CD14-positive monocyte (primary cell): ENCODE results near the gene RHOBTB1. TPM values are rescaled to one million over a fixed set of nuclear protein-coding genes. Genes with fewer than 3 reads are reported as not detected.

Experiments used
- DNase-seq, 3 donors: peaks; one replicate each; pipeline ENCODE4 v3.0.0-alpha.2; 2011 to 2022
- H2AFZ ChIP-seq: 2 replicates; pipeline ENCODE4 v1.6.0; 2012; ENCODE audit warnings: mild to moderate bottlenecking, low read depth, low read length, inconsistent platforms; ENCODE audit not compliant: insufficient read depth, poor library complexity, severe bottlenecking
- H3K27ac ChIP-seq, 2 donors: 1 replicate in 1 of 2; 2 replicates in 1 of 2; pipeline ENCODE4 v1.5.1; 2012 to 2013; ENCODE audit warnings: low read length in 2 of 2, control low read depth in 1 of 2, inconsistent platforms in 1 of 2, low read depth in 1 of 2, mild to moderate bottlenecking in 1 of 2
- H3K27me3 ChIP-seq, 2 donors: one replicate each; pipeline versions ENCODE4 v1.6.0 to v1.6.1; 2011 to 2013; ENCODE audit warnings: low read length in 2 of 2; ENCODE audit not compliant: control insufficient read depth in 2 of 2, insufficient read depth in 2 of 2
- H3K36me3 ChIP-seq, 2 donors: replicated peaks in 1 of 2; 1 replicate in 1 of 2; 2 replicates in 1 of 2; pipeline versions ENCODE4 v1.5.1 to v1.6.1; 2012 to 2013; ENCODE audit warnings: low read length in 2 of 2, control low read depth in 1 of 2, inconsistent platforms in 1 of 2, mild to moderate bottlenecking in 1 of 2; ENCODE audit not compliant: insufficient read depth in 2 of 2, control insufficient read depth in 1 of 2
- H3K4me1 ChIP-seq, 2 donors: 1 replicate in 1 of 2; 2 replicates in 1 of 2; pipeline versions ENCODE4 v1.5.1 to v1.6.1; 2012 to 2013; ENCODE audit warnings: low read length in 2 of 2, control low read depth in 1 of 2, inconsistent platforms in 1 of 2, mild to moderate bottlenecking in 1 of 2, moderate library complexity in 1 of 2; ENCODE audit not compliant: insufficient read depth in 2 of 2, control insufficient read depth in 1 of 2
- H3K4me2 ChIP-seq: replicated peaks from 2 replicates; pipeline ENCODE3; 2012; ENCODE audit warnings: low read length, moderate library complexity, mild to moderate bottlenecking; ENCODE audit not compliant: poor library complexity, severe bottlenecking; ENCODE audit errors: extremely low read depth
- H3K4me3 ChIP-seq, 3 experiments: fragments of 200-600 bp in 1 of 3; sonication (generic) in 1 of 3; replicated peaks in 1 of 3; 1 replicate in 2 of 3; 2 replicates in 1 of 3; pipeline ENCODE4 v1.5.1; 2011 to 2013; ENCODE audit warnings: low read length in 3 of 3, mild to moderate bottlenecking in 3 of 3, control low read depth in 2 of 3, low read depth in 2 of 3, inconsistent platforms in 1 of 3, moderate library complexity in 1 of 3
- H3K79me2 ChIP-seq: 2 replicates; pipeline ENCODE4 v1.6.0; 2012; ENCODE audit warnings: mild to moderate bottlenecking, control low read depth, inconsistent platforms, low read length, moderate library complexity; ENCODE audit not compliant: insufficient read depth
- H3K9ac ChIP-seq: 2 replicates; pipeline ENCODE4 v1.6.0; 2017; ENCODE audit warnings: low read length, mild to moderate bottlenecking; ENCODE audit not compliant: insufficient read depth, poor library complexity, severe bottlenecking
- H3K9me3 ChIP-seq, 2 donors: replicated peaks in 1 of 2; 1 replicate in 1 of 2; 2 replicates in 1 of 2; pipeline versions ENCODE4 v1.5.1 to v1.6.1; 2012 to 2013; ENCODE audit warnings: low read length in 2 of 2, control low read depth in 1 of 2; ENCODE audit not compliant: control insufficient read depth in 1 of 2, insufficient read depth in 1 of 2
- H4K20me1 ChIP-seq: 2 replicates; pipeline ENCODE4 v1.6.0; 2012; ENCODE audit warnings: mild to moderate bottlenecking, low read length, control low read depth, moderate library complexity; ENCODE audit not compliant: insufficient read depth
- H3K27ac Mint-ChIP-seq, 7 donors: one replicate each; pipeline ENCODE4 v1.8.0; 2020; ENCODE audit warnings: mild to moderate bottlenecking in 7 of 7, mixed read lengths in 7 of 7, moderate library complexity in 6 of 7, inconsistent platforms in 2 of 7
- H3K27me3 Mint-ChIP-seq, 3 donors: one replicate each; pipeline ENCODE4 v1.8.0; 2021 to 2022; ENCODE audit warnings: low read depth in 3 of 3, mild to moderate bottlenecking in 3 of 3, mixed read lengths in 3 of 3, moderate library complexity in 3 of 3, inconsistent platforms in 1 of 3
- H3K36me3 Mint-ChIP-seq, 2 donors: one replicate each; pipeline ENCODE4 v1.8.0; 2020; ENCODE audit warnings: mixed read lengths in 2 of 2, inconsistent platforms in 1 of 2, mild to moderate bottlenecking in 1 of 2
- H3K4me1 Mint-ChIP-seq: one replicate; pipeline ENCODE4 v1.8.0; 2020; ENCODE audit warnings: mild to moderate bottlenecking, mixed read lengths
- H3K4me3 Mint-ChIP-seq, 2 donors: one replicate each; pipeline ENCODE4 v1.8.0; 2020; ENCODE audit warnings: mild to moderate bottlenecking in 2 of 2, mixed read lengths in 2 of 2, moderate library complexity in 1 of 2
- H3K9me3 Mint-ChIP-seq, 7 donors: one replicate each; pipeline ENCODE4 v1.8.0; 2020 to 2022; ENCODE audit warnings: mixed read lengths in 7 of 7, mild to moderate bottlenecking in 6 of 7, moderate library complexity in 6 of 7, inconsistent platforms in 2 of 7
- CTCF ChIP-seq: fragments of 200-600 bp; IDR thresholded peaks from one replicate; pipeline ENCODE4 v1.8.0; 2022; ENCODE audit warnings: antibody characterized with exemption, mild to moderate bottlenecking
- WGBS: methylation state at CpG from one replicate; pipeline ENCODE4 v1.1.5; 2013; ENCODE audit warnings: missing lambda C conversion rate; ENCODE audit not compliant: insufficient coverage; 5-methylcytosine and 5-hydroxymethylcytosine counted together
- intact Hi-C, 2 donors: fragments of 100-400 bp; cut with micrococcal nuclease; formaldehyde crosslinking; loops; one replicate each; pipeline versions ENCODE4 v1.15.0 to v1.15.1; 2023
- polyA plus RNA-seq, 3 donors: library from polyadenylated mRNA; depleted of rRNA in 1 of 3; unstranded in 2 of 3; stranded (reverse) in 1 of 3; fragments of 300-500 nt in 2 of 3; fragments of >200 nt in 1 of 3; fragmentation: Illumina TruSeq in 2 of 3; gene quantifications; 1 replicate in 2 of 3; 2 replicates in 1 of 3; pipeline ENCODE4 v1.2.3, GENCODE V29; 2012 to 2021

The RHOBTB1 gene
- polyA plus RNA-seq, 3 donors = 0.41 to 0.96 (median 0.62) TPM

GRCh38 chr10:60899266-60899665, 44.7 kb downstream of the RHOBTB1 start:
- Histone ChIP-seq H3K27ac (no peak overlapping the region), H3K9me3 (no peaks in the 10 kb centered on the region), H3K4me2 (no peak overlapping the region), H3K4me1 (no peaks in the 10 kb centered on the region), H3K9ac (no peak overlapping the region), H3K27me3 (no peaks in the 10 kb centered on the region), H3K36me3 (no peaks in the 10 kb centered on the region), H3K79me2 (no peaks in the 10 kb centered on the region), H2AFZ (no peak overlapping the region), H4K20me1 (no peaks in the 10 kb centered on the region), H3K4me3 (no peak overlapping the region)
- intact Hi-C loops = no loop called here
- Mint-ChIP-seq H3K9me3 (peaks cover 0 to 3% (median 0%) of the 10 kb centered on the region in 7 donors), H3K27me3 (no peaks in the 10 kb centered on the region), H3K4me1 (no peaks in the 10 kb centered on the region), H3K27ac (no peak overlapping the region), H3K36me3 (no peaks in the 10 kb centered on the region), H3K4me3 (no peak overlapping the region)
- 100% methylated on average over 4 of the region's 7 CpGs for WGBS
- TF ChIP-seq CTCF = no peak
- no peak for DNase-seq

GRCh38 chr10:60898321-60898720, 45.7 kb downstream of the RHOBTB1 start:
- H3K9ac ChIP-seq = no peak overlapping the region
- intact Hi-C loops = no loop called here
- WGBS = 72% methylated on average over 3 of the region's 5 CpGs
- no peak overlapping the region for H3K27ac ChIP-seq
- H3K36me3 ChIP-seq = no peaks in the 10 kb centered on the region
- no peaks in the 10 kb centered on the region for H3K27me3 Mint-ChIP-seq
- no peak for DNase-seq
- H3K27ac Mint-ChIP-seq = no peak overlapping the region
- H4K20me1 ChIP-seq = no peaks in the 10 kb centered on the region
- no peaks in the 10 kb centered on the region for H3K79me2 ChIP-seq
- peaks cover 0 to 3% (median 0%) of the 10 kb centered on the region in 7 donors for H3K9me3 Mint-ChIP-seq
- no peaks in the 10 kb centered on the region for H3K27me3 ChIP-seq
- H3K4me1 Mint-ChIP-seq = no peaks in the 10 kb centered on the region
- H3K4me3 Mint-ChIP-seq = no peak overlapping the region
- H3K4me1 ChIP-seq = no peaks in the 10 kb centered on the region
- no peak for TF ChIP-seq CTCF
- no peak overlapping the region for H3K4me3 ChIP-seq
- no peak overlapping the region for H2AFZ ChIP-seq
- H3K36me3 Mint-ChIP-seq = no peaks in the 10 kb centered on the region
- no peak overlapping the region for H3K4me2 ChIP-seq
- H3K9me3 ChIP-seq = no peaks in the 10 kb centered on the region
